GM23248 (cell line): ENCODE data around the gene LRRC75A.

Source experiments
- EZH2 ChIP-seq: fragments of 200-600 bp; sonication (generic); IDR thresholded peaks from 2 replicates; pipeline ENCODE4 v1.6.1; 2018; ENCODE audit warnings: antibody characterized with exemption, mild to moderate bottlenecking; ENCODE audit not compliant: insufficient read depth, poor library complexity, severe bottlenecking
- EZH2phosphoT487 ChIP-seq: fragments of 200-600 bp; sonication (generic); IDR thresholded peaks from 2 replicates; pipeline ENCODE4 v1.6.1; 2018; ENCODE audit warnings: antibody characterized with exemption, moderate library complexity, mild to moderate bottlenecking, low read depth; ENCODE audit not compliant: insufficient read depth

GRCh38 chr17:16455997-16456741 lies 35.8 kb downstream of the LRRC75A start:
- TF ChIP-seq EZH2phosphoT487 = no peak
- no peak for TF ChIP-seq EZH2
